HG03432 (cell line): Measurements from ENCODE around the gene NSF.
"Not testable (repeated sequence)": the region's sequence is repeated elsewhere in the genome, so short reads cannot be mapped to it uniquely, and the experiment has no call there.

Experiments used
- ATAC-seq: cut with Tn5 transposase; IDR thresholded peaks from one replicate; pipeline ENCODE4 v1.9.1; 2021; ENCODE audit warnings: mild to moderate bottlenecking, moderate library complexity; ENCODE audit not compliant: unreplicated experiment

Gene NSF

GRCh38 chr17:46627452-46627851, 37.0 kb downstream of the NSF start:
- not testable (repeated sequence) for ATAC-seq

- ATAC-seq = not testable (repeated sequence)
Measured at GRCh38 chr17:46628753-46629436, 38.4 kb downstream of the NSF start.

- ATAC-seq = not testable (repeated sequence)
Measured at GRCh38 chr17:46632146-46632545, 41.7 kb downstream of the NSF start.

GRCh38 chr17:46634844-46635243, 44.4 kb downstream of the NSF start:
- ATAC-seq = not testable (repeated sequence)

- not testable (repeated sequence) for ATAC-seq
Measured at GRCh38 chr17:46641861-46642656, 51.6 kb downstream of the NSF start.

- not testable (repeated sequence) for ATAC-seq
Measured at GRCh38 chr17:46647251-46647650, 56.8 kb downstream of the NSF start.

GRCh38 chr17:46647688-46648278, 57.3 kb downstream of the NSF start:
- ATAC-seq = not testable (repeated sequence)

- not testable (repeated sequence) for ATAC-seq
Measured at GRCh38 chr17:46649246-46649645, 58.8 kb downstream of the NSF start.

- ATAC-seq = not testable (repeated sequence)
Measured at GRCh38 chr17:46652024-46652643, 61.7 kb downstream of the NSF start.

- ATAC-seq = not testable (repeated sequence)
Measured at GRCh38 chr17:46658235-46658634, 67.8 kb downstream of the NSF start.

GRCh38 chr17:46659702-46660101, 69.2 kb downstream of the NSF start:
- not testable (repeated sequence) for ATAC-seq

- ATAC-seq = not testable (repeated sequence)
Measured at GRCh38 chr17:46663123-46663522, 72.7 kb downstream of the NSF start.

GRCh38 chr17:46663552-46663951, 73.1 kb downstream of the NSF start:
- not testable (repeated sequence) for ATAC-seq

GRCh38 chr17:46665969-46666368, 75.5 kb downstream of the NSF start:
- ATAC-seq = not testable (repeated sequence)

- ATAC-seq = not testable (repeated sequence)
Measured at GRCh38 chr17:46670789-46671188, 80.3 kb downstream of the NSF start.

- ATAC-seq = not testable (repeated sequence)
Measured at GRCh38 chr17:46672777-46673176, 82.3 kb downstream of the NSF start.

GRCh38 chr17:46677819-46678218, 87.3 kb downstream of the NSF start:
- ATAC-seq = not testable (repeated sequence)

GRCh38 chr17:46683653-46684052, 93.2 kb downstream of the NSF start:
- ATAC-seq = not testable (repeated sequence)

- ATAC-seq = not testable (repeated sequence)
Measured at GRCh38 chr17:46685284-46685683, 94.8 kb downstream of the NSF start.

- not testable (repeated sequence) for ATAC-seq
Measured at GRCh38 chr17:46692196-46692595, 101.7 kb downstream of the NSF start.

- not testable (repeated sequence) for ATAC-seq
Measured at GRCh38 chr17:46693283-46693682, 102.8 kb downstream of the NSF start.
